HepG2 (cell line): ENCODE measurements around the gene PIP5KL1. TPM values are rescaled to one million over a fixed set of nuclear protein-coding genes. Genes with fewer than 3 reads are reported as not detected.

ENCODE experiments used
- CTCF ChIP-seq: sonication (generic); formaldehyde crosslinking; IDR thresholded peaks from 2 replicates; pipeline ENCODE4 v1.5.0; 2020; ENCODE audit warnings: mild to moderate bottlenecking, missing genetic modification reagents, moderate library complexity
- FOXC1 ChIP-seq: sonication (generic); formaldehyde crosslinking; IDR thresholded peaks from 2 replicates; pipeline ENCODE4 v1.8.0; 2022; ENCODE audit warnings: mild to moderate bottlenecking, missing genetic modification reagents, borderline replicate concordance
- HNF4G ChIP-seq, 2 experiments: sonication (generic) in 1 of 2; formaldehyde crosslinking in 1 of 2; IDR thresholded peaks; 2 replicates each; pipeline versions ENCODE4 v1.4.0 to v1.6.1; 2011 to 2020; ENCODE audit warnings: borderline replicate concordance in 2 of 2, low read depth in 2 of 2, mild to moderate bottlenecking in 2 of 2, low read length in 1 of 2, missing genetic modification reagents in 1 of 2, moderate library complexity in 1 of 2
- NAIF1 ChIP-seq: sonication (generic); formaldehyde crosslinking; IDR thresholded peaks from 2 replicates; pipeline ENCODE4 v1.5.0; 2020; ENCODE audit warnings: mild to moderate bottlenecking, missing genetic modification reagents, borderline replicate concordance
- REPIN1 ChIP-seq: sonication (generic); formaldehyde crosslinking; IDR thresholded peaks from 2 replicates; pipeline ENCODE4 v1.8.0; 2022; ENCODE audit warnings: missing genetic modification reagents, low read depth, mild to moderate bottlenecking, borderline replicate concordance
- TEF ChIP-seq: sonication (generic); formaldehyde crosslinking; IDR thresholded peaks from 2 replicates; pipeline ENCODE4 v1.5.0; 2020; ENCODE audit warnings: missing genetic modification reagents
- ZBTB25 ChIP-seq: IDR thresholded peaks from 2 replicates; pipeline ENCODE4 v1.6.1; 2018; ENCODE audit warnings: missing genetic modification reagents
- ZNF10 ChIP-seq: sonication (generic); formaldehyde crosslinking; IDR thresholded peaks from 2 replicates; pipeline ENCODE4 v1.4.0; 2020; ENCODE audit warnings: mild to moderate bottlenecking, low read depth, missing genetic modification reagents, borderline replicate concordance
- ZNF383 ChIP-seq: sonication (generic); formaldehyde crosslinking; IDR thresholded peaks from 2 replicates; pipeline ENCODE4 v1.4.0; 2020; ENCODE audit warnings: missing genetic modification reagents, mild to moderate bottlenecking, borderline replicate concordance
- ZNF574 ChIP-seq: sonication (generic); formaldehyde crosslinking; IDR thresholded peaks from 2 replicates; pipeline ENCODE4 v1.4.0; 2020; ENCODE audit warnings: missing genetic modification reagents
- ZNF639 ChIP-seq: conservative IDR thresholded peaks from 2 replicates; pipeline ENCODE4 v1.6.1; 2018; ENCODE audit warnings: missing genetic modification reagents
- ZNF746 ChIP-seq: sonication (generic); formaldehyde crosslinking; IDR thresholded peaks from 2 replicates; pipeline ENCODE4 v1.8.0; 2022; ENCODE audit warnings: mild to moderate bottlenecking, missing genetic modification reagents
- ZNF782 ChIP-seq: sonication (generic); formaldehyde crosslinking; IDR thresholded peaks from 2 replicates; pipeline ENCODE4 v1.4.0; 2020; ENCODE audit warnings: missing genetic modification reagents, mild to moderate bottlenecking, borderline replicate concordance
- polyA plus RNA-seq, 8 experiments: library from polyadenylated mRNA; depleted of rRNA in 3 of 8; stranded (reverse) in 7 of 8; unstranded in 1 of 8; fragments of >200 nt; fragmentation: Illumina TruSeq in 4 of 8; extraction: Trizol in 4 of 8; gene quantifications; 2 replicates each; pipeline versions ENCODE4 v1.2.1 to v1.2.3, GENCODE V29; 2011 to 2016; ENCODE audit warnings: low read depth in 4 of 8, missing spikeins in 1 of 8, mixed read lengths in 1 of 8; ENCODE audit not compliant: insufficient read depth in 1 of 8
- total RNA-seq, 5 experiments: library from RNA; depleted of rRNA; stranded (reverse); fragments of >200 nt; fragmentation: Illumina TruSeq; extraction: Trizol; gene quantifications; 2 replicates each; pipeline ENCODE4 v1.2.3, GENCODE V29; 2016; ENCODE audit warnings: low read depth in 1 of 5

The PIP5KL1 gene
- total and polyA plus RNA-seq, 2 of the 13 experiments (the other 11 are each of a cell fraction or from before 2014, with no cell fraction given): 0.20 to 0.49 TPM

- TF ChIP-seq ZBTB25 (no peak), NAIF1 (CRISPR knock-in tag) (no peak), ZNF639 (no peak), REPIN1 (CRISPR knock-in tag) (no peak), FOXC1 (CRISPR knock-in tag) (no peak), CTCF (peak; percentile 96), HNF4G (IDR thresholded peaks at IDR 0.05; ENCODE audit: borderline replicate concordance, low read depth, low read length) (no peak), HNF4G (CRISPR knock-in tag; IDR thresholded peaks at IDR 0.05; ENCODE audit: borderline replicate concordance, low read depth) (no peak), TEF (no peak), ZNF10 (CRISPR knock-in tag) (no peak), ZNF574 (CRISPR knock-in tag) (no peak), ZNF746 (CRISPR knock-in tag) (no peak), ZNF383 (CRISPR knock-in tag) (no peak), ZNF782 (CRISPR knock-in tag) (0 out of 2 replicates have a peak, but pooled peaks have one; percentile 37)
- TF ChIP-seq, all 625 proteins: peak for 47
These were observed 8.9 kb downstream of the PIP5KL1 start (continued) for GRCh38 chr9:127921557-127922120.
